NCI-H2196 treated with DMSO at 0.1 percent for 48 hours (cell line): ENCODE measurements around the gene TNRC18.

Experiments
- DNase-seq: peaks from one replicate; lab custom pipeline; 2025; ENCODE audit not compliant: unreplicated experiment; lab: John Stamatoyannopoulos, UW

TNRC18 gene

GRCh38 chr7:5352440-5353010 is 71.1 kb downstream of the TNRC18 start:
- DNase-seq, result no peak

GRCh38 chr7:5351507-5352265 is 71.9 kb downstream of the TNRC18 start:
- DNase-seq, result no peak

- no peak for DNase-seq
Observed at GRCh38 chr7:5350600-5351385, 72.8 kb downstream of the TNRC18 start.

GRCh38 chr7:5350174-5350463 is 73.5 kb downstream of the TNRC18 start:
- DNase-seq, result no peak

GRCh38 chr7:5349437-5350173 is 74.0 kb downstream of the TNRC18 start:
- no peak for DNase-seq

GRCh38 chr7:5349005-5349380 is 74.6 kb downstream of the TNRC18 start:
- DNase-seq, result no peak

GRCh38 chr7:5348134-5349004 is 75.3 kb downstream of the TNRC18 start:
- DNase-seq, result no peak

GRCh38 chr7:5345671-5346070 is 78.0 kb downstream of the TNRC18 start:
- DNase-seq, result no peak

- DNase-seq, result no peak
Observed at GRCh38 chr7:5345171-5345570, 78.5 kb downstream of the TNRC18 start.

GRCh38 chr7:5344342-5344741 is 79.3 kb downstream of the TNRC18 start:
- no peak for DNase-seq

GRCh38 chr7:5343884-5344283 is 79.8 kb downstream of the TNRC18 start:
- DNase-seq, result no peak

GRCh38 chr7:5342631-5343030 is 81.0 kb downstream of the TNRC18 start:
- no peak for DNase-seq

GRCh38 chr7:5339955-5340354 is 83.7 kb downstream of the TNRC18 start:
- DNase-seq, result no peak

GRCh38 chr7:5337047-5337446 is 86.6 kb downstream of the TNRC18 start:
- DNase-seq, result no peak

- no peak for DNase-seq
Observed at GRCh38 chr7:5334671-5335070, 89.0 kb downstream of the TNRC18 start.

GRCh38 chr7:5333121-5334045 is 90.3 kb downstream of the TNRC18 start:
- no peak for DNase-seq

GRCh38 chr7:5332579-5332978 is 91.1 kb downstream of the TNRC18 start:
- no peak for DNase-seq

GRCh38 chr7:5330288-5330687 is 93.3 kb downstream of the TNRC18 start:
- DNase-seq, result no peak

- DNase-seq, result no peak
Observed at GRCh38 chr7:5324961-5325360, 98.7 kb downstream of the TNRC18 start.
